Measurements from ENCODE around the gene MTFR1L. TPM values are rescaled to one million over a fixed set of nuclear protein-coding genes. Genes with fewer than 3 reads are reported as not detected.

The MTFR1L gene
- total and polyA plus RNA-seq, 3 donors from 2014 or later: 148 to 253 (median 166) TPM

- Histone ChIP-seq H3K4me1 (peaks cover 10% of the 10 kb centered on the region), H3K9me3 (no peaks in the 10 kb centered on the region), H3K4me3 (no peak overlapping the region), H3K36me3 (ENCODE audit: low read depth, missing control alignments) (no peaks in the 10 kb centered on the region), H3K27me3 (no peaks in the 10 kb centered on the region), H3K27ac (no peak overlapping the region)
- WGBS, 2 donors: 81% methylated on average over 22 of the region's 22 CpGs
- intact Hi-C loops (cut with DNase I; ENCODE audit: low total_unique reads): no loop called here
- no peak for TF ChIP-seq CTCF (IDR thresholded peaks at IDR 0.05)
- TF ChIP-seq POLR2A (IDR thresholded peaks at IDR 0.05): no peak
- DNase-seq: no peak
Measured at GRCh38 chr1:25795946-25796810, 23.6 kb upstream of the MTFR1L start.

GRCh38 chr1:25796811-25797458, 22.8 kb upstream of the MTFR1L start:
- DNase-seq: peak; percentile 90
- Histone ChIP-seq H3K4me3 (no peak overlapping the region), H3K9me3 (no peaks in the 10 kb centered on the region), H3K36me3 (ENCODE audit: low read depth, missing control alignments) (no peaks in the 10 kb centered on the region), H3K27me3 (no peaks in the 10 kb centered on the region), H3K4me1 (peaks cover 12% of the 10 kb centered on the region), H3K27ac (no peak overlapping the region)
- intact Hi-C loops (cut with DNase I; ENCODE audit: low total_unique reads): no loop called here
- WGBS, 2 donors: 19 to 34% methylated on average over 19 of the region's 19 CpGs
- TF ChIP-seq POLR2A (IDR thresholded peaks at IDR 0.05) (no peak), CTCF (IDR thresholded peaks at IDR 0.05) (peak; percentile 62 to 87 (median 68))

GRCh38 chr1:25797939-25798338, 21.8 kb upstream of the MTFR1L start:
- H3K4me3 ChIP-seq: no peak overlapping the region
- no peak overlapping the region for H3K27ac ChIP-seq
- intact Hi-C loops (cut with DNase I; ENCODE audit: low total_unique reads): no loop called here
- H3K4me1 ChIP-seq: peaks cover 12% of the 10 kb centered on the region
- H3K36me3 ChIP-seq (ENCODE audit: low read depth, missing control alignments): no peaks in the 10 kb centered on the region
- H3K27me3 ChIP-seq: no peaks in the 10 kb centered on the region
- TF ChIP-seq CTCF (IDR thresholded peaks at IDR 0.05) (peak; percentile 13 to 41 (median 26)), POLR2A (IDR thresholded peaks at IDR 0.05) (no peak)
- WGBS, 2 donors: 81 to 92% methylated on average over 5 to 8 of the region's 8 CpGs
- DNase-seq: peak; percentile 48
- no peaks in the 10 kb centered on the region for H3K9me3 ChIP-seq

- no peak overlapping the region for H3K27ac ChIP-seq
- peaks cover 12% of the 10 kb centered on the region for H3K4me1 ChIP-seq
- intact Hi-C loops (cut with DNase I; ENCODE audit: low total_unique reads): no loop called here
- 68 to 85% methylated on average over 3 to 8 of the region's 8 CpGs for WGBS, 2 donors
- H3K27me3 ChIP-seq: no peaks in the 10 kb centered on the region
- H3K4me3 ChIP-seq: no peak overlapping the region
- DNase-seq: no peak
- no peak for TF ChIP-seq POLR2A (IDR thresholded peaks at IDR 0.05)
- TF ChIP-seq CTCF (IDR thresholded peaks at IDR 0.05): no peak
- no peaks in the 10 kb centered on the region for H3K36me3 ChIP-seq (ENCODE audit: low read depth, missing control alignments)
- no peaks in the 10 kb centered on the region for H3K9me3 ChIP-seq
Measured at GRCh38 chr1:25798666-25799351, 20.9 kb upstream of the MTFR1L start.
